NCI-H187 (cell line): ENCODE results near the gene PRELID3B.
"Not testable (repeated sequence)": the region's sequence is repeated elsewhere in the genome, so short reads cannot be mapped to it uniquely, and the experiment has no call there.

Experiments
- DNase-seq, 2 experiments: peaks; one replicate each; lab custom pipeline; 2025; lab: John Stamatoyannopoulos, UW

The PRELID3B gene

GRCh38 chr20:59048681-59049030 is 6.1 kb upstream of the PRELID3B start:
- DNase-seq = no peak

- DNase-seq = no peak
Observed at GRCh38 chr20:59047938-59048680, 5.5 kb upstream of the PRELID3B start.

GRCh38 chr20:59046862-59047261 is 4.3 kb upstream of the PRELID3B start:
- DNase-seq = no peak

GRCh38 chr20:59044796-59045195 is 2.2 kb upstream of the PRELID3B start:
- no peak for DNase-seq

- DNase-seq = no peak
Observed at GRCh38 chr20:59044295-59044694, 1.7 kb upstream of the PRELID3B start.

- no peak for DNase-seq
Observed at GRCh38 chr20:59043698-59044097, 1.1 kb upstream of the PRELID3B start.

- peak; percentile 70 to 93 for DNase-seq
Observed at GRCh38 chr20:59042796-59043631, 428 bp upstream of the PRELID3B start.

GRCh38 chr20:59041487-59041886 is 1.1 kb downstream of the PRELID3B start:
- DNase-seq = not testable (repeated sequence)

GRCh38 chr20:59040667-59041066 is 1.9 kb downstream of the PRELID3B start:
- DNase-seq = no peak

- no peak for DNase-seq
Observed at GRCh38 chr20:59039233-59039632, 3.4 kb downstream of the PRELID3B start.

GRCh38 chr20:59037386-59037785 is 5.2 kb downstream of the PRELID3B start:
- no peak for DNase-seq

GRCh38 chr20:59035381-59035780 is 7.2 kb downstream of the PRELID3B start:
- no peak for DNase-seq

- DNase-seq = no peak
Observed at GRCh38 chr20:59033616-59034165, 8.9 kb downstream of the PRELID3B start.

GRCh38 chr20:59033093-59033492 is 9.5 kb downstream of the PRELID3B start:
- DNase-seq = no peak

GRCh38 chr20:59032713-59033059 is 9.9 kb downstream of the PRELID3B start:
- peak in 1 of 2 experiments; percentile 80 for DNase-seq

- peak; percentile 88 to 95 for DNase-seq
Observed at GRCh38 chr20:59032023-59032712, 10.4 kb downstream of the PRELID3B start, which contains the start of gene ATP5F1E. Gene ATP5F1E (minus strand): TSS chr20:59032335. CDS start chr20:59032251, 84 bp downstream.

- no peak for DNase-seq
Observed at GRCh38 chr20:59031564-59032022, 11.0 kb downstream of the PRELID3B start.

GRCh38 chr20:59030911-59031563 is 11.5 kb downstream of the PRELID3B start:
- DNase-seq = no peak

GRCh38 chr20:59028812-59029211 is 13.8 kb downstream of the PRELID3B start:
- DNase-seq = no peak

GRCh38 chr20:59027741-59028320 is 14.8 kb downstream of the PRELID3B start:
- no peak for DNase-seq
